Calu3 (cell line): ENCODE measurements around the gene MAP7D1. TPM values are rescaled to one million over a fixed set of nuclear protein-coding genes. Genes with fewer than 3 reads are reported as not detected.

ENCODE experiments used
- BruUV-seq: library from RNA; stranded (reverse); fragments of 400-500 nt; replicated peaks from 2 replicates; lab custom pipeline; 2021; lab: Mats Ljungman, UMichigan
- CTCF ChIA-PET: fragments of 300-600 bp; sonication (Branson Sonifier 250); formaldehyde crosslinking; loops from one replicate; lab custom pipeline; 2022; ENCODE audit warnings: antibody characterized with exemption; lab: Charles Lee
- DNase-seq: peaks from one replicate; pipeline ENCODE4 v3.0.0; 2022
- H3K27ac Mint-ChIP-seq: one replicate; pipeline ENCODE4 v1.8.0; 2022; ENCODE audit warnings: mixed read lengths; ENCODE audit not compliant: unreplicated experiment
- H3K27me3 Mint-ChIP-seq: one replicate; pipeline ENCODE4 v1.8.0; 2022; ENCODE audit warnings: mixed read lengths; ENCODE audit not compliant: unreplicated experiment
- H3K36me3 Mint-ChIP-seq: one replicate; pipeline ENCODE4 v1.8.0; 2022; ENCODE audit warnings: mild to moderate bottlenecking, moderate library complexity, mixed read lengths; ENCODE audit not compliant: insufficient read depth, unreplicated experiment
- H3K4me1 Mint-ChIP-seq: one replicate; pipeline ENCODE4 v1.8.0; 2022; ENCODE audit warnings: mild to moderate bottlenecking, low read depth, mixed read lengths; ENCODE audit not compliant: unreplicated experiment
- H3K4me3 Mint-ChIP-seq: one replicate; pipeline ENCODE4 v1.8.0; 2022; ENCODE audit warnings: mild to moderate bottlenecking, low read depth, moderate library complexity, mixed read lengths; ENCODE audit not compliant: unreplicated experiment
- H3K9me3 Mint-ChIP-seq: one replicate; pipeline ENCODE4 v1.8.0; 2022; ENCODE audit warnings: low read depth, mixed read lengths; ENCODE audit not compliant: unreplicated experiment
- CTCF ChIP-seq: fragments of 200-600 bp; IDR thresholded peaks from one replicate; pipeline ENCODE4 v1.8.0; 2022; ENCODE audit warnings: antibody characterized with exemption; ENCODE audit not compliant: unreplicated experiment
- intact Hi-C: fragments of 100-400 bp; cut with micrococcal nuclease; formaldehyde crosslinking; loops from one replicate; pipeline ENCODE4 v1.10.0; 2022; ENCODE audit not compliant: unreplicated experiment
- total RNA-seq: library from RNA; stranded (reverse); gene quantifications from 2 replicates; pipeline ENCODE4 v1.2.3, GENCODE V29; 2022

Gene MAP7D1
- total RNA-seq, 1 experiment from 2014 or later, result 98.3 TPM

- H3K27ac Mint-ChIP-seq, result no peak overlapping the region
- BruUV-seq, result no TSS peak
- H3K9me3 Mint-ChIP-seq, result no peaks in the 10 kb centered on the region
- intact Hi-C loops, result no loop called here
- no peak for DNase-seq
- H3K36me3 Mint-ChIP-seq, result no peaks in the 10 kb centered on the region
- H3K27me3 Mint-ChIP-seq, result peaks cover 32% of the 10 kb centered on the region
- H3K4me1 Mint-ChIP-seq, result peaks cover 9% of the 10 kb centered on the region
- no peak overlapping the region for H3K4me3 Mint-ChIP-seq
- TF ChIP-seq CTCF, result no peak
- CTCF ChIA-PET, result no interaction called here
Observed at GRCh38 chr1:36108314-36108713, 47.6 kb upstream of the MAP7D1 start.

- intact Hi-C loops, result no loop called here
- Mint-ChIP-seq H3K36me3 (no peaks in the 10 kb centered on the region), H3K4me1 (peaks cover 9% of the 10 kb centered on the region), H3K4me3 (no peak overlapping the region), H3K27ac (no peak overlapping the region), H3K9me3 (no peaks in the 10 kb centered on the region), H3K27me3 (peaks cover 40% of the 10 kb centered on the region)
- CTCF ChIA-PET, result no interaction called here
- BruUV-seq, result no TSS peak
- TF ChIP-seq CTCF, result no peak
- peak; percentile 58 for DNase-seq
Observed at GRCh38 chr1:36109041-36109679, 46.8 kb upstream of the MAP7D1 start.

GRCh38 chr1:36111151-36111550 lies 44.8 kb upstream of the MAP7D1 start:
- no peak for DNase-seq
- no TSS peak for BruUV-seq
- H3K27ac Mint-ChIP-seq, result no peak overlapping the region

GRCh38 chr1:36112823-36113222 lies 43.1 kb upstream of the MAP7D1 start:
- TF ChIP-seq CTCF, result no peak
- intact Hi-C loops, result no loop called here
- H3K27ac Mint-ChIP-seq, result no peak overlapping the region
- H3K4me3 Mint-ChIP-seq, result no peak overlapping the region
- peaks cover 9% of the 10 kb centered on the region for H3K4me1 Mint-ChIP-seq
- BruUV-seq, result no TSS peak
- H3K36me3 Mint-ChIP-seq, result no peaks in the 10 kb centered on the region
- DNase-seq, result no peak
- H3K27me3 Mint-ChIP-seq, result peaks cover 55% of the 10 kb centered on the region
- CTCF ChIA-PET, result no interaction called here
- no peaks in the 10 kb centered on the region for H3K9me3 Mint-ChIP-seq

More at GRCh38 chr1:36111151-36111550, 44.8 kb upstream of the MAP7D1 start:
- CTCF ChIA-PET, result interaction anchor here (1.1 kb wide), 1 partner anchor 24 kb away, joined by 5 read pairs; no protein-coding TSS in a partner anchor
- H3K9me3 Mint-ChIP-seq, result no peaks in the 10 kb centered on the region
- no peak overlapping the region for H3K4me3 Mint-ChIP-seq
- no peaks in the 10 kb centered on the region for H3K36me3 Mint-ChIP-seq
- intact Hi-C loops, result no loop called here
- no peak for TF ChIP-seq CTCF
- H3K4me1 Mint-ChIP-seq, result peaks cover 9% of the 10 kb centered on the region
- peaks cover 48% of the 10 kb centered on the region for H3K27me3 Mint-ChIP-seq
